Panc1 (cell line): ENCODE data around the gene EYS.

ENCODE experiments used
- POLR2AphosphoS5 ChIP-seq: IDR thresholded peaks from 2 replicates; pipeline ENCODE4 v1.6.1; 2012; ENCODE audit warnings: mild to moderate bottlenecking, low read depth, low read length, moderate library complexity
- TCF7L2 ChIP-seq: IDR thresholded peaks from 2 replicates; pipeline ENCODE4 v1.6.1; 2011; ENCODE audit warnings: mild to moderate bottlenecking, low read depth, low read length, inconsistent platforms
- TF ChIP-seq, protein P1 (sequence below): fragments of 450-650 bp; IDR thresholded peaks from 2 replicates; pipeline ENCODE4 v1.5.1; 2017; ENCODE audit warnings: mild to moderate bottlenecking

- TF ChIP-seq, protein P1, sequence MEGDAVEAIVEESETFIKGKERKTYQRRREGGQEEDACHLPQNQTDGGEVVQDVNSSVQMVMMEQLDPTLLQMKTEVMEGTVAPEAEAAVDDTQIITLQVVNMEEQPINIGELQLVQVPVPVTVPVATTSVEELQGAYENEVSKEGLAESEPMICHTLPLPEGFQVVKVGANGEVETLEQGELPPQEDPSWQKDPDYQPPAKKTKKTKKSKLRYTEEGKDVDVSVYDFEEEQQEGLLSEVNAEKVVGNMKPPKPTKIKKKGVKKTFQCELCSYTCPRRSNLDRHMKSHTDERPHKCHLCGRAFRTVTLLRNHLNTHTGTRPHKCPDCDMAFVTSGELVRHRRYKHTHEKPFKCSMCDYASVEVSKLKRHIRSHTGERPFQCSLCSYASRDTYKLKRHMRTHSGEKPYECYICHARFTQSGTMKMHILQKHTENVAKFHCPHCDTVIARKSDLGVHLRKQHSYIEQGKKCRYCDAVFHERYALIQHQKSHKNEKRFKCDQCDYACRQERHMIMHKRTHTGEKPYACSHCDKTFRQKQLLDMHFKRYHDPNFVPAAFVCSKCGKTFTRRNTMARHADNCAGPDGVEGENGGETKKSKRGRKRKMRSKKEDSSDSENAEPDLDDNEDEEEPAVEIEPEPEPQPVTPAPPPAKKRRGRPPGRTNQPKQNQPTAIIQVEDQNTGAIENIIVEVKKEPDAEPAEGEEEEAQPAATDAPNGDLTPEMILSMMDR: no peak
- TF ChIP-seq POLR2AphosphoS5 (no peak), TCF7L2 (no peak)
Observed at GRCh38 chr6:63716169-63716568, 1990.9 kb downstream of the EYS start.
